ENCODE results near the gene DLG2.
"Not testable (repeated sequence)": the region's sequence is repeated elsewhere in the genome, so short reads cannot be mapped to it uniquely, and the experiment has no call there.

DLG2 gene

DNA sequence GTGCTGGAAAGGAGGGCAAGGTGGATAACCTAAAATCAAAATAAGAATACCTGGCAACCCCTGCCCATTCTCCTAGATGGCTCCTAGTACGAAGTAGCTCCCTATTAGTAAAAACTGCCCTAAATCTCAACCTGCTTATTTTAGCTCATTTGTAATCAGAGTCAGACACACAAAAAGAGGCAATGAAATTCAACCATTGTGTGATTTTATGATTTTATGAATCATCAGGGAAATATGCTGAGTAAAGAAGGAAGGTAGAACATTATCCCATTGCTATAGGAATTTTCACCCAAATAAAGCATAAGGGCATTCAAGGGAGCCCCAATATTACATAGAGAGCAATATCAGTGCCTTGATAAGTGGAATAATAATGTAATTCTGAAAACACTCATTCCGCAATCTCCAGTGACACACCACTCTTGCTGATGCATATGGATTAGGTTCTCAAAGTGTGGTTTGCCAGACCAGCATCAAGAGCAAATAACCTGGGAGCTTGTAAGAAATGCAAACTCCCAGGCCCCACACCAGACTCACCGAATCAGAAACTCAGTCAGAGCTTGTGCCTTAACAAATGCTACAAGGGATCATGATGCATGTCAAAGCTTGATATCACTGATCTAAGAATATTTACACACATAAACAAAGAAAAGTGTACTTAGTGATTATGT, 789.6 kb downstream of the DLG2 start:
- no peak for DNase-seq (ENCODE audit: low read depth, low spot score)

DNA sequence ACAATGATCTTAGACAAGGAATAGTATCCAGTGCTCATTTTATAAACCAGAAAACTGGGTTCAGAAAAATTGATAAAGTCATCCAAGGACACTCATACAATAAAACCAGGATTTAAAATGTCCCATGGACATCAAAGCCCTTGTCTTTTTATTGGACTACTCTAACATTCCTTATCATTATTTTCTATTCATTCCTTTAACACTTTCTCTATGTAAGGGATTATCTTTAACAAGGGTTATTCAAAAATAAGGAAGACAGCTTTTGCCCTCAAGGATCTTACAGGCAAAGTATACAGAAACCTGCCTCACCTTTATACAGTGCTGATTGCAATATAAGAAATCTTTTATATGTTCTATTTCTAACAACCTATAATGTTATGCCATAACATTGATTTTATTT, 790.8 kb downstream of the DLG2 start:
- DNase-seq (ENCODE audit: low read depth, low spot score) = no peak

DNA sequence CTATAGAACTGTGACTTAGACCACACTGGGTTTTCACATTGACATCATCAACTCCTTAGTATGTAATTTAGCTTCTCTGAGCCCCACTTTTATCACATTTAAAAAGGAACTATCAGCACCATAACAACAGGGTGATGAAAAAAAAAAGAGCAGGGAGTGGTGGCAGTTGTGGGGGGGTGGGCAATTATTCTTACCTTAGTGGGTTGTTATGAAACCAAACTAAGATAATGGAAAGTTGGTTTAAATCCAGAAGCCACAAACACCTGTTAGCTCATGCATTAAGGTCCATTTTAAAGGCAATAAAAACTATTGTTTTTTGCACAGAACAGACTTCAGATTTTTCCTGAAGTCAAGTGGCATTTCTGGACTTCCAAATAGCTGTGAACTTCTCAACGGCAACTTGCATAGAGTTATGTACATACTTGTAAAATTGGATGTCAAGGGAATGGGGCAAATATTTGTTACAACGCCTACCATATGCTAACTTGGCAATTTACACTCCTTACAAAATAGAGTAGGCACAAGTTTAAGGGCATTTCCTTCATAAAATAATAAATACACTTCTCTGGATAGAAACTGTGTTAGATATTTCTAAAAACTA, 793.6 kb downstream of the DLG2 start:
- DNase-seq (ENCODE audit: low read depth, low spot score) = no peak

DNA sequence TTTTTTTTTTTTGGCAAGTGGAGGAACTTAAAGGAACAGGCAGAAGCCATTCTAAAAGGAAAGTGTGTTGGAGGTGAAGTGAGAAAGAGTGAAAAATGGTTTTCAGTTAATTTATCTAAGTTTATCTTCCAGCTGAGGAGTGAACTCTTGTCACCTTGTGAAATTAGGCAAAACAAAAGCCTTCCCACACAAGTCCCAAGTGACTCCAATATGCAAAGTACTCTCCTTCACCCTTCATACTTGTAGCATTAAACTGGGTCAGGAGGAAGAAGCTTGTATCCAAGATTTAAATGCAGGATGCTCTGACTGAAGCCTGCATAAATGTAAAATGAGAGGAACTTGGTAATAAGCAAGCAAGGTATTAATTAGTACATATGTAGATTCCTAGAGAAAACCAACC, 796.8 kb downstream of the DLG2 start:
- no peak for DNase-seq (ENCODE audit: low read depth, low spot score)

DNA sequence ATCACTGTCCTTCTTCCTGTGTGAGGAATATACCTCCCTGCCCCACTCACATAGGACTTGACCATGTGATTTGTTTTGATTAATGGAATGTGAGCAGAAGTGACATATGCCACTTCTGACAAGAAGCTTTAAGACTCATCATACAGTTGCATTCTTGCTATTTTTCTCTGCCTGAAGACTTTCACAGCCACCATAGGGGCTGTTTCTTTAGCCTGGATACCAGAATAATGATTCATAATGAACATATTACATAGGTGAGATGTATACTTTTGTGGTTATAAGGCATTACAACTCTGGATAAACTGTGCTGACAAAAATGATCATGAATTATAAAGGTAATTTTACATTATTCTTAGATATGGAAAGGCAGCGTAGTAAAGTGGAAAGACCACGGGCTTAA, 798.0 kb downstream of the DLG2 start:
- DNase-seq (ENCODE audit: low read depth, low spot score) = no peak

DNA sequence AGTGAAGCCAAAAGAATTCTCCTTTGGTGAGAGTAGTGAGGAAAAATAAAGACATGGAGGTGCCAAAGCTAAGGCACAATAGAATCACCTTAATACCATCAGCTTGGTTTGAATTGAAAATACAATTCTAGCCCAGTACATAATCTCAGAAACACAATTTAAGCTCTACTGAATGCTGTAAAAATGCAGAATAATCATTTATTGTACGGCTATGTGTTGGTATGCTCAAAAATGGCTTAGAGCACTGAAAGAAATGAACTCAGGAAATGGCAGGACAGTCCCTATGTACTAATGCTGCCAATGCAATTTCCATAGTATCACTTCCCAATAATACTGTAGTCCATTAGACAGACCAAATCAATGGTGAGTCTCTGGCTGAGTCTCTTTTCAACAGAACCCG, 798.5 kb downstream of the DLG2 start:
- DNase-seq (ENCODE audit: low read depth, low spot score) = no peak

DNA sequence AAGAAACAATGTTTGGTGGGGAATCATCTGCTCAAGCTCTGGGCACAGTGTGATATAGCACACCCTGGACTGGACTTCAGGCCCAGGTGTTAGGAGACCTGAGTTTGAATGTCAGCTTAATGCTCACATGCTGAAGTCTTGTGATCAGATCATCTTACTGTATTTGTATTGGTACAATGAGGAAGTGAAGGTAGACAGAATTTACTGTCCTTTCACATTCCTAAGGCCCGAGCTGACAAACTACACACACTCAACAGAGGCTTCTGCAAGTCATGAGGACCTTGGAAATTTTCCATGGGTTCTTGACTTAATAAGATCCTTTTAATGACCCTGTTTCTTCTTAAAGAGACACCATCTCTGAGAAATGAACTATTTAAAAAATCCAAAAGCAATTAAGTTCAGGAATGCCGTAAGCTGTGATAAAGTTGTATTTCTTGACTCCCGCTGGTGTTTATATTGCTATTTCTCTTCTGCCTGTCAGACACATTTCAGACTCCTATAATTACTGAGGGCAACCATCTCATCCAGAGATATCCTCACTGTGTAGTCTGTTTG, 802.0 kb downstream of the DLG2 start:
- DNase-seq (ENCODE audit: low read depth, low spot score) = no peak

DNA sequence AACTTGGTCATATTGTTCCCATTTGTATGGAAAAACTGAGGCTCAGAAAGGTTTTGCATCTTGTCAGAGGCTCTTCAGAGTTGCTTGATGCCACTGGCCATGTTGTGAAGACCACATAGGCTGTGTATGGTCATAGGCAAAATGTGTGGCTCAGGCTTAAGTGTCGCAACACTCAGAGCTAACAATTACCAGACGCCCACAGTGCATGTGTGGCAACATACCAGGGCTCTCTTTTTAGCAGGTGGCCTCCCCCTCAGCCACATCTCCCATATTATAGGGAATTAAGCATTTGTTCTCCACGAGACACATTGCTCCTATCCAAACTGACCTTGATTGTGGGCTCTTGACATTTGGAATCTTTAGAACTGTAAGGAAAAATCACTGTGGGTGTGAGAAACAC, 802.5 kb downstream of the DLG2 start:
- DNase-seq (ENCODE audit: low read depth, low spot score) = no peak

DNA sequence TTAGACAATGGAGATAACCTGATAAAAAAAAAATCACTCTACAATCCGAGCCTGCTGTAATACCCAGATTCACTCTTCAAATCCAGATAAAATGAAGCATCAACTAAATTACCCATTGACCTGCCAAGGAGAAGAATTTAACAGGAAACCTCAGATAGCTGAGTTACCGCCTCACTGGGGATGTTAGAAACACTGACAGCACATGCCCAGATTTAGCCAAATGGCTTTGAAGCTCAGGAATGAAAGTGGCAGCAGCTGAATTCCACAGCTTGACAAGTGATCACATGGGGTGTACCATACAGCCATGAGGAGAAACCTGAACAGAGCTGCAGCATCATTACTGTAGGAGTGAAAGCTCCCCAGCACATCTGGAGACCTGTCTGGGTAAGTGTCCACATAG, 807.6 kb downstream of the DLG2 start:
- no peak for DNase-seq (ENCODE audit: low read depth, low spot score)

DNA sequence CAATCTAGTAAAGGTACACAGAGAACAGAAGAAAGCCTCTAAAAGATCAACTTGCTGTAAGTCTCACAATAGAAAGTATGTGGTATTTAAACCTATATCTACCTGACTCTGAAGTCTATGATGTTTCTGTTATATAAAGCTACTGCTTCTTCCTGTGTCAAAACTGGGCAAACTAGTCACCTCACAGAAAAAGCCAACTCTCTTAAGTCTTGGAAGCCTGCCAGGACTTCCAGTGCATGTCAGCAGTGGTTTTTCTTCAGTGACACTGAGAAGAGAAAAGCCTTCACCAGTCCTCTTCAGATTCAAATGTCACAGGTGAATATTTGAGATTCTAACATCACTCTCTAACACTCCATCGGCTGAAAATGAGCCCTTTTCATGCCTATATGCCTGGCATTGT, 808.0 kb downstream of the DLG2 start:
- DNase-seq (ENCODE audit: low read depth, low spot score) = no peak

DNA sequence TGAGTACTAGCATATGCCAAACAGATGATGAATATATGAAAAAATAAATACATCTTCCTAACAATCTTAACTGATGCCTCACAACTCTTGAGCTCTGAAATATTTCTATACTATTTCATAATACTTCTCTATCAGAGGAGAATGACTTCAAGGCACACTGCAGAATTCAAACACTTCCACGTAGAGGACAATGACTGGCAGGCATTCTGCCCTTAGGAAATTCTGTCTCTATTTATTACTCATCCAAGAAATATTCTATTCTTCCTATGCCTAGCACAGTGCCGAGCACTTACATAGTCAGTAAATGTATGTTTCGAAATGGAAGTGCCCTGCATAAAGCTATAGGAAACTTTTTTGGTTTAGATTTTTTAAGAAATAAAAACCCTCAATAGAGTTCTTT, 809.1 kb downstream of the DLG2 start:
- DNase-seq (ENCODE audit: low read depth, low spot score) = no peak

DNA sequence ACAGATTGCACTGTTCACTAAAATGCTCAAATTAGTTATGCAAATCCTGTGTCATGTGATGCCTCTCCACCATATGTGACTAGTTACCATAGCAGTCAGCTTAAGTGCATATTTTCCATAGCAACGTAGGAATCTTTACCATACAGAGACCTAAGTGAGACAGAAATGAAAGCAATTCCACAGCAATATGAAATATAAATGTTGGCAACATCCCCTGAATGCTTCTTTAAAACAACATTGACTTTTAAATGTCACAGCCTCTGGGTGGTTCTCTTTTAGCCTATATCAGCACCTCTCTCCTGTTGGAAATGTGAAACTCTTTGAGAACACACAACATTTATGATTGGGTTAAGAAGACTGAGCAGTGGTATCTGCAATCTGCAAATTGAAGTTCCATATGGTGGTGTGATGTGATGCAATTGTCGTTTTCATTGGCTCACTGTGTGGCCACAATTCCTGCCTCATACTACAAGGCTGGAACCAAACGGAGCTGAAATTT, 814.6 kb downstream of the DLG2 start:
- DNase-seq (ENCODE audit: low read depth, low spot score) = no peak

DNA sequence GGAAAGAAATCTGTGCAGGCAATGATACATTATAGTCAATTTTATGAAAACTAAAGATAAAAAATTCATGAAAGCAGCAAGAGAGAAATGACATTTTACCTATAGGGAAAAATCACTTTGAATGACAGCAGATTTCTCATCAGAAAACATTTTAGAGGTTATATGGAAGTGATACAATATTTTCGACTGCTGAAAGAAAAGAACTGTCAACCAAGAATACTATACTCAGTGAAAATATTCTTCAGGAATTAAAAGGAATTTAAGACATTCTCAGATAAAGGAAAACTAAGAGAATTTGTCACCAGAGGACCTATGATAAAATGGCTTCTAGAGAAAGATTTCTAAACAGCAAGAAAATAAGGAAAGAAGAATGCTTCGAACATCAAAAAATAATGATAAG, 820.8 kb downstream of the DLG2 start:
- DNase-seq (ENCODE audit: low read depth, low spot score) = no peak

DNA sequence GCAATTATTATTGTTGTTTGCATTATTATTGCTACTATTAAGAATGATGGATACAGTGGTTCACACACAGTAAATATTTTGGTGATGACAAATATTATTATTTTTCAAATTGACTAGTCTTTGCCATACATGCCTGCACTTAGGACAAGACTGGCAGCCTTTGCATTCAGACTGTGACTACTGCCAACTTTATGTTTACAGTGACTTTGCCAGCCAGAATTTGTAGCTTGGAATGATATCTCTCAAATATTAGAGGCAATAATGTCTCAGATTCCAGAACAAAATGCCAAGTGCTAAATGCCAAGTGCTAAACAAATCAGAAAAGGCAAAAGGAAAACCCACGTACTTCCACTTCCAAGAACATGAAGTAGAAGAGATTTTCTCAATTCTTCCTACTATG, 823.1 kb downstream of the DLG2 start:
- no peak for DNase-seq (ENCODE audit: low read depth, low spot score)

DNA sequence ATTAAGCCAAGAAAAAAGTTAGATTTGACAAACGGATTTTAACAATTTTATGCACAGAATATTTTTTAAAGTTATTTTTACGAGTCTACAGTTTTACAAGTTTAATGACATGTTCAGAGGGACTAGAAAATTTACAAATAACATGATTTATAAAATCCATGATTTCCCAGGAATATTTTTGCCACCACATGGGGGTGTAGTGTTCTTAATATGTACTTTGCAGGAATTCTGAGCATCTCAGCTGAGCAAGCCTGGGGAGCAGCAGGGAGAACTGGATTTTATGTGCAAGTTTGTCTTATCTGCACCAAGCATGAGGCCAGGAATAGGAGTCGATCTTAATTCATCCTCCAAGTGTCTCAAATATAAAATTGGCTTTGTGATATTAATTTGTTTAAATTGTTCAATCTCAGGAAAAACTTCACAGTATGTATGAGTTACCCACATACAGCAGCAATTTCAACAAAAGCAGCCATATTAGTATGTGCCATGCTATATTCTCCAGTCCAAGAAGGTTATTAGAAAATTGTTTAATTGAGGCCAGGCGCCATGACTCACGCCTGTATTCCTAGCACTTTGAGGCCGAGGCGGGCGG, 826.3 kb downstream of the DLG2 start:
- DNase-seq (ENCODE audit: low read depth, low spot score) = peak; percentile 15

DNA sequence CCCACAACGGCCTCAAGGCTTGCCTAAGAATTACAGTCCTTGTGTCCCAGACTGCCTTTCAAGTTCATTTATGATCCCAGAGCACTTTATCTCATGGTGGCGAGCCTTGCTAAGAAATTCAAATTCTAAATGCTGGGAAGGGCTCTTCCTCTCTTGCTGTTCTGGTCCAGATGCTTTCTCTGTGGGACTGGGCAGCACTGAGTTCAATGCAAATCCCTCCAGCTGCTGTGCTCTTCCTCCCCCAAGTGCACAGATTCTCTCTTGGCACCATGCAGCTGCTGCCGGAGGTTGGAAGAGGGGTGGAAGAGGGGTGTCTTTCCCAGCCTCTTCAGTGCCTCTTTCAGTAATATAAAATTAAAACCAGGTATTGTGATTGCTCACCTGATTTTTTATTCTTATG, 828.0 kb downstream of the DLG2 start:
- no peak for DNase-seq (ENCODE audit: low read depth, low spot score)

DNA sequence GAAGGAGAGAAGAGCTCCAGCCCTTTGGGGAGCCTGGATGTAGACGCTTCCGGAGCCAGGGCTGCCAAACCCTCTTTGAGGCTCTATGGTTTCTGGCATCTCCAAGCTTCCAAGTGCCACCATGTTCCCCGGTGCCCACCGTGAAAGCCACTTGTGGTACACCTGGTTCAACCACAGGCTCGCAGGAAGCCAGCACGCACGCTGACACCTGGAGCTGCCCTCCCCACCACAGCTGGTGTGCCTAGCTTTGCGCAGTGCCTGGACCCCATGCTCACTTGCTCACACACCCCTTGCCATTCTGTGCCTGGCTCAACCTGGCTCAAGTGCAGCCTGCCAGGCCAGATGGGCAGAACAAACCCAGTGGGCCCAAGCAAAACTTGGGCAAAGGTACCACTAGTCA, 831.4 kb downstream of the DLG2 start:
- DNase-seq (ENCODE audit: low read depth, low spot score) = no peak

DNA sequence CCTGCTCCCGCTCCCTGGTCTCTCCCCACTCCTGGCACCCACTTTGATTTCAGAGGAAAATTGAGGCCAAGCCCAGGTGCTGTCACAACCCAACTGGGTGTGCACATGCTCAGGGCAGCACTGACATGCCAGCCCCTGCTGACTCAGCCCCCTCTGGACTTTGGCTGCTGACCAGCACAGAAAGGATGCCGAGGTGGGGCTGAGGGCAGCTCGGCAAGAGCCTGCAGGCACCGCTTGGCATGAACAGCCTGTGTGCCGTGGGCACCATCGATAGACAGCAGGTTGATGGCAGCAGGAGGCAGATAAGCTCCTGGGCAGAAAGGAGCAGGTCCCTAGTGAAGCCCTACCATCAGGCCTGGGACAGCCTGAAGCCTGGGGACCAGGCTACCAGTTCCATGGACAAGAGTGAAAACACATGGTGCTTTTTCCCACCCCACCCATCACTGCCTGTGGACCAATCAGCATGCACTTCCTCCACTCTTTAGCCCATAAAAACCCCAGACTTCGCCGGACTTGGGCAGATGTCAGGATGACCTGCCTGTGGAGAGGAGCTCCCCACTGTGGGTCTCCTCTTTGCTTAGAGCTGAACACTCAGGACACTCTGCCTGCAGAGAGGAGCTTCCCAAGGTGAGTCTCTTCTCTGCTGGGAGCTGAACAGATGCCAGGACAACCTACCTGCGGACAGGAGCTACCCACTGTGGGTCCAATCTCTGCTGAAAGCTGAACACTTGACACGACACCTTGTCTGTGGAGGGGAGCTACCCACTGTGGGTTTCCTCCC, 832.3 kb downstream of the DLG2 start:
- no peak for DNase-seq (ENCODE audit: low read depth, low spot score)

DNA sequence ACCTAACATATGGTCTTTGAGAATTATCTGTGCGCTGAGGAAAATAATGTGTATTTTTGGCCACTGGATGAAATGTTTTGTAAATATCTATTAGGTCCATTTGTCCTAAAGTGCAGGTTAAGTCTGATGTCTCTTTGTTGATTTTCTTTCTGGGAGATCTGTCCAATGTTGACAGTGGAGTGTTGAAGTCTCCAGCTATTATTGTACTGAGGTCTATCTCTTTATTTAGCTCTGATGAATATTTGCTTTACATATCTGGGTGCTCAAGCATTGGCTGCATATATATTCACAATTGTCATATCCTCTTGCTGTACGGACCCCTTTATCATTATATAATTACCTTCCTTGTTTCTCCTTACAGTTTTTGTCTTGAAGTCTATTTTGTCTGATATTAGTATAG, 833.8 kb downstream of the DLG2 start:
- no peak for DNase-seq (ENCODE audit: low read depth, low spot score)

DNA sequence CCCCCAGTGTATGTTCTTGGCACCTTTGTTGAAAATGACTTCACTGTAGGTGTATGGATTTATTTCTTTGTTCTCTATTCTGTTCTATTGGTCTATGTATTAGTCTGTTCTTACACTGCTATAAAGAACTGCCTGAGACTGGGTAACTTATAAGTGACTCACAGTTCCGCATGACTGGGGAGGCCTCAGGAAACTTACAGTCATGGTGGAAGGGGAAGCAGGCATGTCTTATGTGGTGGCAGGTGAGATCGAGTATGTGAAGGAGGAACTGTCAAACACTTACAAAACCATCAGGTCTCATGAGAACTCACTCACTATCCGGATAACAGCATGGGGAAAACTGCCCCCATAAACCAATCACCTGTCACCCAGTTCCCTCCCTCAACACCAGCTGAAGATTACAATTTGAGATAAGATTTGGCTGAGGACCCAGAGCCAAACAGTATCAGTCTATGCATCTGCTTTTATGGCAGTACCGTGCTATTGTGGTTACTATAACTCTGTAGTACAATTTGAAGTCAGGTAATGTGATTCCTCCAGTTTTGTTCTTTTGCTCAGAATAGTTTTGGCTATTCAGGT, 836.2 kb downstream of the DLG2 start:
- DNase-seq (ENCODE audit: low read depth, low spot score) = no peak

DNA sequence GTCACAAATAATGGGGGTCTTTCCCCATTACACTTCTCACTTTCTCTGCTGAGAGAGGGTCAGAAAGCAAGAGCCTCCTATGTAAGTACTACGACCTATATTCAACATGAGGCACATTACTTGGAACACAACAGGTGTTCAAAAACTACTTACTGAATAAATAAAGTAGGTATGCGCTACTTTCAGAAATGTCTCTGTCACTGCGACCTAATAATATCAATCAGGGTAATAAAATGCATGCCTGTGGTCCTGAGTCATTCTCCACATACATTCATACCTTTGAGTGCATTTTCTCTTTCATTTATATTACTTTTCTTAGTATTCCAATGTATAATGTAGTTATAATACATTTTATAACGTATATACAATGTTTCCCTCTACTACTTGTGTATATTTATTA, 838.9 kb downstream of the DLG2 start:
- DNase-seq (ENCODE audit: low read depth, low spot score) = no peak

DNA sequence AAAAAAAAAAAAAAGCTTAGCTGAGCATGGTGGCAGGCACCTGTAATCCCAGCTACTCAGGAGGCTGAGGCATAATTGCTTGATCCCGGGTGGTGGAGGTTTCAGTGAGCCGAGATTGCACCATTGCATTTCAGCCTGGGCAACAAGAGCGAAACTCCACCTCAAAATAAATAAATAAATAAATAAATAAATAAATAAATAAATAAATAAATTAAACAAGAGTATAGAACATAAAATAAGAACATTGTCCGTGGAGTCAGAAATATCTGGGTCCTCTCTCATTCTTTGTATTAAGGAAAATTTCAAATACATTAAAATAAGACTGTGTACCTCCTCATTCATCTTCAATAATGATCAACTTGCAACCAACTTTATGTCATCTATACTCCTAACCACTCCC, 843.0 kb downstream of the DLG2 start:
- DNase-seq (ENCODE audit: low read depth, low spot score) = not testable (repeated sequence)
